H1 (cell line): ENCODE data around the gene RING1. TPM values are rescaled to one million over a fixed set of nuclear protein-coding genes. Genes with fewer than 3 reads are reported as not detected.

Source experiments
- ASH2L ChIP-seq: fragments of 200-600, 300-600 bp; sonication (generic); IDR thresholded peaks from one replicate; pipeline ENCODE4 v1.7.1; 2017; ENCODE audit warnings: low read length
- CBX8 ChIP-seq: fragments of 300-800, 300-1000 bp; sonication (generic); IDR thresholded peaks from 2 replicates; pipeline ENCODE4 v1.7.1; 2016; ENCODE audit warnings: low read depth, low read length, borderline replicate concordance
- CHD1 ChIP-seq: IDR thresholded peaks from 2 replicates; pipeline ENCODE4 v1.6.1; 2012; ENCODE audit warnings: low read depth, low read length, improper control_type of control experiment
- JUND ChIP-seq: IDR thresholded peaks from 2 replicates; pipeline ENCODE4 v1.6.1; 2011; ENCODE audit warnings: mild to moderate bottlenecking, improper control_type of control experiment, low read length
- NANOG ChIP-seq: IDR thresholded peaks from 2 replicates; pipeline ENCODE4 v1.6.1; 2011; ENCODE audit warnings: low read length, low read depth, mild to moderate bottlenecking, inconsistent platforms; ENCODE audit not compliant: insufficient read depth, poor library complexity, severe bottlenecking
- NRF1 ChIP-seq: IDR thresholded peaks from 2 replicates; pipeline ENCODE4 v1.6.1; 2011; ENCODE audit warnings: mild to moderate bottlenecking, low read depth, low read length, improper control_type of control experiment
- PHF8 ChIP-seq: fragments of 200-600 bp; sonication (generic); conservative IDR thresholded peaks from 2 replicates; pipeline ENCODE4 v1.7.1; 2012; ENCODE audit warnings: low read depth, mild to moderate bottlenecking, inconsistent platforms, low read length, moderate library complexity
- SAP30 ChIP-seq: fragments of 300-600 bp; sonication (generic); IDR thresholded peaks from 2 replicates; pipeline ENCODE4 v1.7.1; 2012; ENCODE audit warnings: low read length, moderate library complexity, mild to moderate bottlenecking, inconsistent platforms; ENCODE audit not compliant: insufficient read depth, insufficient replicate concordance
- SIN3A ChIP-seq, 2 experiments: IDR thresholded peaks in 1 of 2; conservative IDR thresholded peaks in 1 of 2; 2 replicates each; pipeline ENCODE4 v1.6.1; 2011 to 2012; ENCODE audit warnings: low read length in 2 of 2, improper control_type of control experiment in 1 of 2, low read depth in 1 of 2, mild to moderate bottlenecking in 1 of 2
- SIRT6 ChIP-seq: IDR thresholded peaks from one replicate; pipeline ENCODE4 v1.7.1; 2012; ENCODE audit warnings: low read length, inconsistent platforms
- TCF12 ChIP-seq: IDR thresholded peaks from 2 replicates; pipeline ENCODE4 v1.6.1; 2011; ENCODE audit warnings: low read depth, mild to moderate bottlenecking, low read length
- YY1 ChIP-seq: IDR thresholded peaks from 2 replicates; pipeline ENCODE4 v1.6.1; 2011; ENCODE audit warnings: low read depth, mild to moderate bottlenecking, low read length
- polyA plus RNA-seq, 7 experiments: library from polyadenylated mRNA; depleted of rRNA in 3 of 7; stranded (reverse) in 5 of 7; unstranded in 2 of 7; fragments of >200 nt in 5 of 7; fragments of 200-250 nt in 2 of 7; gene quantifications; 1 replicate in 5 of 7; 2 replicates in 1 of 7; 4 replicates in 1 of 7; pipeline versions ENCODE4 v1.2.1 to v1.2.3, GENCODE V29; 2011 to 2013; ENCODE audit warnings: missing spikeins in 2 of 7, mixed read lengths in 2 of 7
- total RNA-seq: library from RNA; stranded (reverse); fragmentation: NEBNext Ultra II Directional; extraction: Animal tissue kit (Norgen Biotek cat#: 25700); gene quantifications from 2 replicates; pipeline ENCODE4 v1.2.1, GENCODE V29; 2021
- TF ChIP-seq, protein P1 (sequence below): IDR thresholded peaks from 2 replicates; pipeline ENCODE4 v1.6.1; 2011; ENCODE audit warnings: low read depth, mild to moderate bottlenecking, low read length; ENCODE audit not compliant: insufficient read depth
- TF ChIP-seq, protein P2 (sequence below): IDR thresholded peaks from 2 replicates; pipeline ENCODE4 v1.6.1; 2012; ENCODE audit warnings: low read length, inconsistent platforms

RING1 gene
- total and polyA plus RNA-seq, 2 of the 8 experiments (the other 6 are each of a cell fraction or from before 2014, with no cell fraction given), result 16.4 to 26.0 TPM

DNA sequence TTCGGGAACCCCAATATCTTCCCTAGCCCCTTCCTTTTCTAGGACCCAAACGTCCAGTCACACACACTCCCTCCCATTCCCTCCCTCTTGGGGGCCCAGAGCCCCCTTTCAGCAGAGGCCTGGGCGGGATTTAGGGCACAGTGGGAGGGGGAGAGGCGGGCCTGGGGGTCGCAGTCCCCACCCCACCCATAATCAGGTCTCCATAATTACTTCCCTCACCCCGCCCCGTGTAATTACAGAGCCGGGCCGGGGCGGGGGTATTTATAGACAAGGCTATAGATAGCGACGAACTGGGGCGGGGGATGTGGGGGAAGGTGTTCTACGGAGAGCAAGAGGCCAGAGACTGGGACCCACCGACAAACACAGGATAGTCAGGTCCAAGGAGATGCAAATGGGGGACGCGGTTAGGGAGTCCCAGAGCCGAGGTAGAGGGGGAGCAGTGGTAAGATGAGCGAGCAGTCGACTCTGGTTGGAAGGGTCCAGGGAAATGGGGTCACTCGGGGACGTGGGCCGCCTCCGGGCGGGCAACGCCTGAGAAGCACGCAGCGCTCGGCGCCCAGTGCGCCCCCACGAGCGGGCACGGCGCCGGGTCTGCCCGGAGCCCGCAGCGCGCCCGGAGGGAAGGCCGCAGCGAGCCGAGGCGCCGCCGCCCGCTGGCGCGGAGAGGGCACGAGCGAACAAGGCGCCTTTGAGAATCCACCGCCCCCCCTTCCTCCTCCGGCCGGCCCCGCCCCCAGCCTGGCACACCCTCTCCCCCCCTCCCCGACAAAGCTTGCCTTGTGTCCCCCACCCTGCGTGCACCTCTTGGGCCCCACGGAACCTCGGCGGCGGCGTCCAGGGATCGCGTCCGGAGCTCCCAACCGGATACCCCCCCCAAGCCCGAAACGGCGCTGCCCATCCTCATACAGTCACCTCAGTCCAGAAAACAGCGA is 15.4 kb upstream of the RING1 start (continued):
- TF ChIP-seq SIN3A (conservative IDR thresholded peaks at IDR 0.05 in 1 of 2, IDR thresholded peaks at IDR 0.05 in 1 of 2; ENCODE audit: low read depth in 1 of 2, low read length in 2 of 2), result 0 out of 4 replicates have a peak, but pooled peaks of 1 of the 2 experiments have one; percentile 7
- no peak for TF ChIP-seq TCF12
- no peak for TF ChIP-seq SAP30
- TF ChIP-seq YY1, result no peak
- TF ChIP-seq PHF8, result no peak
- no peak for TF ChIP-seq SIRT6
- no peak for TF ChIP-seq NANOG
- TF ChIP-seq NRF1, result no peak
- TF ChIP-seq, protein P1, sequence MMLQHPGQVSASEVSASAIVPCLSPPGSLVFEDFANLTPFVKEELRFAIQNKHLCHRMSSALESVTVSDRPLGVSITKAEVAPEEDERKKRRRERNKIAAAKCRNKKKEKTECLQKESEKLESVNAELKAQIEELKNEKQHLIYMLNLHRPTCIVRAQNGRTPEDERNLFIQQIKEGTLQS, result no peak
- TF ChIP-seq, protein P2, sequence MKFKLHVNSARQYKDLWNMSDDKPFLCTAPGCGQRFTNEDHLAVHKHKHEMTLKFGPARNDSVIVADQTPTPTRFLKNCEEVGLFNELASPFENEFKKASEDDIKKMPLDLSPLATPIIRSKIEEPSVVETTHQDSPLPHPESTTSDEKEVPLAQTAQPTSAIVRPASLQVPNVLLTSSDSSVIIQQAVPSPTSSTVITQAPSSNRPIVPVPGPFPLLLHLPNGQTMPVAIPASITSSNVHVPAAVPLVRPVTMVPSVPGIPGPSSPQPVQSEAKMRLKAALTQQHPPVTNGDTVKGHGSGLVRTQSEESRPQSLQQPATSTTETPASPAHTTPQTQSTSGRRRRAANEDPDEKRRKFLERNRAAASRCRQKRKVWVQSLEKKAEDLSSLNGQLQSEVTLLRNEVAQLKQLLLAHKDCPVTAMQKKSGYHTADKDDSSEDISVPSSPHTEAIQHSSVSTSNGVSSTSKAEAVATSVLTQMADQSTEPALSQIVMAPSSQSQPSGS, result no peak
- no peak for TF ChIP-seq CBX8
- TF ChIP-seq ASH2L, result peak; percentile 20
- TF ChIP-seq JUND, result no peak
- no peak for TF ChIP-seq CHD1
